Effector CD8-positive, alpha-beta T cell (primary cell): ENCODE results near the gene SFTPA1.
"Not testable (repeated sequence)": the region's sequence is repeated elsewhere in the genome, so short reads cannot be mapped to it uniquely, and the experiment has no call there.

ENCODE experiments used
- DNase-seq: peaks from one replicate; lab custom pipeline; 2025; lab: John Stamatoyannopoulos, UW
- total RNA-seq, 4 experiments: gene quantifications; one replicate each; lab custom pipeline; 2026; lab: John Stamatoyannopoulos, UW

The SFTPA1 gene
- 0 reads per million in 4 experiments for total RNA-seq

- DNase-seq = no peak
Observed at GRCh38 chr10:79610601-79611191, at the start of gene SFTPA1. TSS of gene SFTPA1 (plus strand) at chr10:79610939. CDS start at chr10:79611826, 887 bp downstream.

GRCh38 chr10:79561257-79561656, 49.5 kb upstream of the SFTPA1 start:
- no peak for DNase-seq

GRCh38 chr10:79562135-79562756, 48.5 kb upstream of the SFTPA1 start:
- DNase-seq = peak; percentile 23

- DNase-seq = no peak
Observed at GRCh38 chr10:79563426-79563825, 47.3 kb upstream of the SFTPA1 start.

GRCh38 chr10:79570624-79571023, 40.1 kb upstream of the SFTPA1 start:
- DNase-seq = not testable (repeated sequence)

- DNase-seq = no peak
Observed at GRCh38 chr10:79579361-79579760, 31.4 kb upstream of the SFTPA1 start.

GRCh38 chr10:79581044-79581443, 29.7 kb upstream of the SFTPA1 start:
- no peak for DNase-seq

- DNase-seq = no peak
Observed at GRCh38 chr10:79582096-79582495, 28.6 kb upstream of the SFTPA1 start.

- DNase-seq = not testable (repeated sequence)
Observed at GRCh38 chr10:79582954-79583353, 27.8 kb upstream of the SFTPA1 start.

- DNase-seq = no peak
Observed at GRCh38 chr10:79583488-79584024, 27.2 kb upstream of the SFTPA1 start.

GRCh38 chr10:79585870-79586527, 24.7 kb upstream of the SFTPA1 start:
- DNase-seq = no peak

- no peak for DNase-seq
Observed at GRCh38 chr10:79586933-79587332, 23.8 kb upstream of the SFTPA1 start.

- DNase-seq = no peak
Observed at GRCh38 chr10:79588800-79589199, 21.9 kb upstream of the SFTPA1 start.

- no peak for DNase-seq
Observed at GRCh38 chr10:79593377-79593776, 17.4 kb upstream of the SFTPA1 start.

GRCh38 chr10:79594565-79594964, 16.2 kb upstream of the SFTPA1 start:
- not testable (repeated sequence) for DNase-seq

GRCh38 chr10:79595510-79595909, 15.2 kb upstream of the SFTPA1 start:
- no peak for DNase-seq

GRCh38 chr10:79599644-79600043, 11.1 kb upstream of the SFTPA1 start:
- not testable (repeated sequence) for DNase-seq

- DNase-seq = no peak
Observed at GRCh38 chr10:79601939-79602338, 8.8 kb upstream of the SFTPA1 start.

GRCh38 chr10:79602953-79603352, 7.8 kb upstream of the SFTPA1 start:
- DNase-seq = no peak

GRCh38 chr10:79604294-79604693, 6.4 kb upstream of the SFTPA1 start:
- no peak for DNase-seq

- DNase-seq = no peak
Observed at GRCh38 chr10:79605308-79605707, 5.4 kb upstream of the SFTPA1 start.

GRCh38 chr10:79608505-79609375, 2.0 kb upstream of the SFTPA1 start:
- no peak for DNase-seq
